Stimulated activated CD4-positive, alpha-beta T cell treated with anti-CD3 and anti-CD28 coated beads, Interleukin-4, amount 100 ng/mL, for 24 hours (primary cell): Measurements from ENCODE around the gene SPG7.

ENCODE experiments used
- DNase-seq: peaks from one replicate; pipeline ENCODE4 v3.0.0-alpha.2; 2020

Gene SPG7

DNA sequence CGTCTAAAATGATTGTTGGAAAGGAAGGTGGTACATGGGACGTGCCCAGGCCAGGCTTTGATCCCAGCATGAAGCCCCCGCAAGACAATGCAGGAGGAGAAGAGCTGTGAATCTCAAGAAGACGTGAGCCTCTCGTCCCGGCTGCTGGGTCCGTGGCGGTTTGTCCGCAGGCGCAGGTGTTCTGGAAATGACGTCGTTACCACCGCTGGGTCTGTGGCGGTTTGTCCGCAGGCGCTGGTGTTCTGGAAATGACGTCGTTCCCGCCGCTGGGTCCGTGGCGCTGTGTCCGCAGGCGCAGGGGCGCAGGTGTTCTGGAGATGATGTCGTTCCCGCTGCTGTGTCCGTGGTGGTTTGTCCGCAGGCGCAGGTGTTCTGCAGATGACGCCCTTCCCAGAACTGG is 14.1 kb downstream of the SPG7 start:
- no peak for DNase-seq

DNA sequence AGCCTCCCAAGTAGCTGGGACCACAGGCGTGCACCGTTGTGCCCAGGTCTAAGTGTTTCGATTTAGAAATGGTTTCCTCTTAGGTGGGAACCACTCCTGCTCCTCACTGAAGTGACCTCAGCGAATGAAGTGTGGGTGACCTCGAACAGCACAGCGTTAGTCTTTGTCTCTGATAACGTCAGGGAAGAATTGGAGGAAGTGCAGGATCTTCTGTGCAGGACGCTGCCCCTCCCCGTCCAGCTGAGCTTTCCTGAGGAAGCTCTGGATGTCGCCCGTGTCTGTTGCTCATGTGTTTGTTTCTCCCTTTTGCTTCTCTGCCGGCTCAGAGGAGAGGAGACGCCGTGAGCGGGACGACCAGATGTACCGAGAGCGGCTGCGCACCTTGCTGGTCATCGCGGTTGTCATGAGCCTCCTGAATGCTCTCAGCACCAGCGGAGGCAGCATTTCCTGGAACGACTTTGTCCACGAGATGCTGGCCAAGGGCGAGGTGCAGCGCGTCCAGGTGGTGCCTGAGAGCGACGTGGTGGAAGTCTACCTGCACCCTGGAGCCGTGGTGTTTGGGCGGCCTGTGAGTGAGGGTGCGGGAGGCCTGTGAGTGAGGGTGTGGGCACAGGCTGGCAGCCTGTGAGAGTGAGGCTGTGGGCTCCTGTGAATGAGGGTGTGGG is 15.6 kb downstream of the SPG7 start:
- DNase-seq = no peak

DNA sequence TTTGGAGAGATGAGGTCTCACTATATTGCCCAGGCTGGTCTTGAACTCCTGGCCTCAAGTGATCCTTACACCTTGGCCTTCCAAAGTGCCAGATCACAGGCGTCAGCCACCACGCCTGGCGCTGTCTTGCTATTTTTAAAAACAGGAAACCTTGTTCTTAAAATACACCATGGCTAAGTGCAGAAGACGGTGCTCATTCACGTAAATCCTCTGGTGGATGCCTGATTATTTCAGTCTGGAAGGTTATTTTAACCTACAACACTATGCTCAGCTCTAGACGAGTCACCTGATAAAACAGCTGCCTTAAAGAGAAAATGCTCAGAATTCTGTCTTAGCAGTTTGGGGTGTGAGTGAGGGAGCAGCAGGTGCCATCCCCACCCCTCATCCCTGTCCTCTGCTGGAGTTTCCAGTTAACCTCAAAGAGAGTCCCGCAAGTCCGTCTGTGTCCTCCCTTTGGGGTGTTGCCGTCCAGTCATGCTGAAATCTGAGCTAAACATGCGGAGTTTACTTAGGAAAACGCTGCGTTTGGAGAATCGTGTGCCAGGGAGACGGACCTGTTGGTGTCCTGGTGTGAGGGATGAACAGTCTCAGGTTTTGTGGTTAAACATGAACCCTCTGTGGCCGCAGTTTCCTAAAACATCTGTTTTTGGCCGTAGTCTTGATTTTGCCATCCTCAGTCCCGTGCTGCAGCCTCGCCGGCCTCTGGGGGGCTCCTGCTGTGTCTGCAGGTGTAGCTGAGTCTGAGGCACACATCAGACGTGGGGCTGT is 17.1 kb downstream of the SPG7 start:
- DNase-seq = no peak

DNA sequence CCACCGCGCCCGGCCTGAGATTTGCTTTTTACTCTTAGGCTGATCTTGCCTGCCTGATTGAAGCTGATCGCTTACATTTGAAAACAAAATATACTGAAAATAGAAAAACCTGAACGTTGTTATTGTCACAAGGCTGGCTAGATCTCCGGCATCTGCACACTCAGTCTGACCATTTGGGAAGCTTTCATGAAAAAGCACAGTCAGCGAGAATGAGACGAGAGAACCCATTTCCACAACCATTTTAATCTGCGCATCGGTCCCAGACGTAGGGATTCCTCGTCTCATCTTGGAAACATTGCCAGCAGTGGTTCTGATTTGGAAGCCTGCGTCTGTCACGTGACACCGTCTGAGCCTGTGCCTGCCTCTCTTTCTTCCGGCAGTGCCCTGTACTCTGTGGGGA is 20.9 kb downstream of the SPG7 start:
- DNase-seq = no peak

DNA sequence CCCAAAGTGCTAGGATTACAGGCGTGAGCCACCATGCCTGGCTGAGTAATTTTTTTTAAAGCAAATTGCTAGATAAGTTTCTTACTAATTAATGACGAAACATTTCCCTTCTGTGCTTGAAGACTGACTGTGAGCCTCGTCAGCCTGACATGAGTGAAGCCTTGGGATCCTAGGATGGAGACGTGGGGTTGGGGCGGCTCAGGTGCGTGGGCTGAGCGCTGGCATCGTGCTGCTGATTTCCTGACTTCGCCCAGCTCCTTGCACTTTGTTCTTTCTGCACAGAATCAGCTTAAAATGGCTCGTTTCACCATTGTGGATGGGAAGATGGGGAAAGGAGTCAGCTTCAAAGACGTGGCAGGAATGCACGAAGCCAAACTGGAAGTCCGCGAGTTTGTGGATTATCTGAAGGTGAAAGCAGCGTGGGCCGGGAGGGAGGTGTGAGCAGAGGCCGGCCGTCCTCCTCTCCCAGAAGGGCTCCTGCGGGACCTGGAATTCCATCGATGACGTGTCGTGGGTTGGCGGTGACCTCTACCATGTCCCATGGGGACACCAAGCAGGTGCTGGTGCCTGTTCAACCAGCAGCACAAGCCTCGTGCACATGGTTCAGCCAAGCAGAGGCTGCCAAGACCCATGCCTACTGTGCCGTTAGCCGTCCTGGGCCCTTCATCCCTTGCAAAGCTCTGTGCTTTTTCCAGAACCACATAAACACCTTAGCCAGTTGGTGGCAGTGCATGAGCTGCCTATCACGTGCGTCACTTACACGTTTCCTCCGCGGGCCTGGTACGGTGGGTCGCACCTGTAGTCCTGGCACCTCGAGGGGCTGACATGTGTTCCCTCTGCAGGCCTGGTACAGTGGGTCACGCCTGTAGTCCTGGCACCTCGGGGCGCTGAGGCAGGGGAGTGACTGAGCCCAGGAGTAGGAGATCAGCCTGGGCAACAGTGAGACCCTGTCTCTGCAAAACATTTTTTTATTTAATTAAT is 22.5 kb downstream of the SPG7 start:
- DNase-seq = no peak

DNA sequence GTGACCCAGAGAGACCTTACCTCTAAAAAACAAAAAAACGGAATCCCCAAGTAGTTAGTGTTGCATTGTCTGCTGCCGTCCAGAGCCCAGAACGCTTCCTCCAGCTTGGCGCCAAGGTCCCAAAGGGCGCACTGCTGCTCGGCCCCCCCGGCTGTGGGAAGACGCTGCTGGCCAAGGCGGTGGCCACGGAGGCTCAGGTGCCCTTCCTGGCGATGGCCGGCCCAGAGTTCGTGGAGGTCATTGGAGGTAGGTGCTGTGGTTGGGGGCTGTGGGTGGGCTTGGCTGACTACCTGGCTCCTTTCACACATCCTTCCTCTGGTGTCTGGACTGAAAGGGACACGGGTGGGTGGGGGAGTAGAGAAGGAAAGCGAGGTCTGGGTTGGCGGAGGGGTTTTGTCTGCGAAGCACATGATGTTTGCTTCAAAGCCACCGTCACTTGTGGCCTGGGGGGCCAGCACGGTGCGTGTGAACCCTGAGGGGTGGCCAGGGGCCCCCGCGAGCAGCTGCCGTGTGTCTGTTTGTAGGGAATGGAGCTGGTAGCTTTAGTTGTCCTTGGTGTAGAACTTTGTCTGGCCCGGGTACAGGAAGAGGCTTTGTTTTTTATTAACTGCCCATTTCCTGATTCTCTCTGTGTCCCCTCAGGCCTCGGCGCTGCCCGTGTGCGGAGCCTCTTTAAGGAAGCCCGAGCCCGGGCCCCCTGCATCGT is 23.8 kb downstream of the SPG7 start:
- no peak for DNase-seq

DNA sequence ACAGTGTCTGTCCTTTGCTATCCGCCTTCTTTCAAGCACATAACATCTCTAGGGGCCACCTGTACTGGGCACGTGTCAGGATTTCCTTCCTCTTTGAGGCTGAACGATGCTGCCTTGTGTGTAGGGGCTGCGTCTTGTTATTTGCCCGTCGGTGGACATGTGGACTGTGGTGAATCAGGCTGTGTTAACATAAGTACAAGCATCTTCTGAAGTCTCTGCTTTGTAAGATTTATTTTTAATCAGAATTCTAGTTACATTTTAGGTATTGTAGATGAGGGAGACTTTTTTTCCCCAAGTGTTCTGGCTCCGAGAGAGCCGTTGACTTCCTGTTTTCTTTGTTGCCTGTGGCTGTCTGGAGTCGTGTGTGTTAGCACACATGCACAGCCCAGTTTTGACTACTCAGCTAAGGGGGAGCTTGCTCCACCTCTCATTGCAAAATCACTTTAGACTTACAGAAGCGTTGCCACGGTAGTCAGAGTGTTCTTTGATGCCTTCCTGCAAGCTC is 26.1 kb downstream of the SPG7 start:
- peak; percentile 17 for DNase-seq

DNA sequence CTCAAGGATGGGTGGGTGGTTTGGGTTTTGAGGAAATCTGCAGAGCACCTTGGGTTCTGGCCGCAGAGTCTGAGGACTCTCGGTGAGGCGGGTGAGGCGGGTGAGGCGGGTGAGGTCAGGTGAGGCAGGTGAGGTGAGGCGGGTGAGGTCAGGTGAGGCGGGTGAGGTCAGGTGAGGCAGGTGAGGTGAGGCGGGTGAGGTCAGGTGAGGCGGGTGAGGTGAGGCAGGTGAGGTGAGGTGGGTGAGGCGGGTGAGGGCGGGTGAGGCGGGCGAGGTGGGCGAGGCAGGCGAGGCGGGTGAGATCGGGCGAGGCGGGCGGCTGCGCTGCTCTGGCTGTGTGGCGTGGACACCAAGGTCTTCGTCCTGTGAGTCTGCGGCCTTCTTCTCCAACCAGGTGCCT is 28.2 kb downstream of the SPG7 start:
- no peak for DNase-seq

DNA sequence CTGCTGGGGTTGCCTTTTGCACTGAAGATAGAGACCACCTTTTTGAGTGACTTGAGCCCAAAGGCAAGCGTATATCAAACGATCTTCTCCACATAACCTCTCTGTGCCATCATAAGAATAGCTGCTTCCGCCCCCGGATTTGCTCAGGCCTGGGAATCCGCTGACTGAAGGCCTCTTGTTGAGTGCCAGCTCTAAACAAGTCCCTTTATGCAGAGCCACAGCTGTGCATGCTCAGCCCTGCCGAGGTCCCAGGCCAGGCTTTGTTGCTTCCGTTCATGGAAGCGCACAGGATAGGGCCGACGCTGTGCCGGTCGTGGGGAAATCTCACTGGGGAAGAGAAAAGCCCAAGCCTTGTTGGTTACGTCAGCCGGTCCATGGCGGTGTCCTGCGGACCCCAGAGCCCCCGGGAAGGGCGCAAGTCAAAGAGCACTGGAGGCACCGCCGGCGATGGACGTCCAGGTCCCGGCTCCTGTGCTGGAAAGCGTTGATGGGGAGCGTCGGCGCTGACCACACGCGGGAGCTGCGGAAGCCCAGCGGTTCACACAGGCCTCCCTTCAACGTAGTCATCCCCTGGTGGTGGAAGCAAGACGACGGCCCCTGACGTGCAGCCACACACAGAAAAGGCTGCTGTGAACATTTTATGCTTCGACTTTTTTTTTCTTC is 28.8 kb downstream of the SPG7 start:
- DNase-seq = no peak

DNA sequence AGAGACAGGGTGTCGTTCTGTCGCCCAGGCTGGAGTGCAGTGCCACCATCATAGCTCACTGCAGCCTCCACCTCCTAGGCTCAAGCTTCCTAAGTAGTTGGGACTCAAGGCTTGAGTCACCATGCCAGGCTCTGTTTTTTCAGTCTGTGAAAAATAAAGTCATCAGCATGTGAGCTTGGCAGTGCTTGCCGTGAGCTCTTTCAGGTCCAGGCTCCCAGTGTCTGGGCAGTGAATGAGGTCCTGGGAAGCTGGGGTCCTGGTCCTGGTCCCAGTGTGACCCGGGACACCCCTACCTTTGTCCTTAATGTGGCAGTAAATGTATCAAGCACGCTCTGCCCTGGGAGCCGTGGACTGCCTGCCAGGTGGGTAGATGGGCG is 29.3 kb downstream of the SPG7 start:
- no peak for DNase-seq

DNA sequence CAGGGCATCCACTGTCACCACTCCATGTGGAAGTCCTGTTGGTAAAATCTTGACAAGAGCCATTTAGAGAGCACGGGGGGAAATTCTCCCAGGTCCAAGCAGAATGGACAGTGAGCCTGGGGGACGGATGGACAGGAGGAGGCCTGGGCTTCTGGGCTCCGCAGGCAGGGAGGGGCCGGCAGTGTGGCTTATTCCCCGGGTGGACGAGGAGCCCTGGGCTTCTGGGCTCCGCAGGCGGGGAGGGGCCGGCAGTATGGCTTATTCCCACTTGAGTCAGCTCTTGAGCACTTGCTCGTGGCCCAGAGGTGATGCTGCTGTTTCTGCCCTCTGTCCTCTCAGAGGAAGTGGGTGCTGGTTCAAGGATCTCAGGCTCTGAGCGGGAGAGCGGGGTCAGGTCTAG is 30.1 kb downstream of the SPG7 start:
- DNase-seq = no peak

DNA sequence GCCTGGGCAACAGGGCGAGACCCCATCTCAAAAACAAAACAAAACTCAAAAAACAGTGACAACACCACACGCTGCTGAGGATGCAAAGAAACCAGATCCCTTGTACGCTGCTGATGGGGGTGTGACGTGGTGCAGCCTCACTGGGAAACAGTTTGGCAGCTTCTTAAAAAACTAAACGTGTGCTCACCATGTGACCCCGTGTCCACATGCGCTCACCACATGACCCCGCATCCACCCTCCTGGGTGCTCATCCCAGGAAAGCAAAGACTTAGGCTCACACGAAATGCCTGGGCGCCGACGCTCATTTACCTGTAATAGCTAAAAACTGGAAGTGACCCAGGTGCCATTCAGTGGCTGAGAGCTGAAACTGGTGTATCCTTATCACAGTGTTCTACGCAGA is 32.4 kb downstream of the SPG7 start:
- no peak for DNase-seq

DNA sequence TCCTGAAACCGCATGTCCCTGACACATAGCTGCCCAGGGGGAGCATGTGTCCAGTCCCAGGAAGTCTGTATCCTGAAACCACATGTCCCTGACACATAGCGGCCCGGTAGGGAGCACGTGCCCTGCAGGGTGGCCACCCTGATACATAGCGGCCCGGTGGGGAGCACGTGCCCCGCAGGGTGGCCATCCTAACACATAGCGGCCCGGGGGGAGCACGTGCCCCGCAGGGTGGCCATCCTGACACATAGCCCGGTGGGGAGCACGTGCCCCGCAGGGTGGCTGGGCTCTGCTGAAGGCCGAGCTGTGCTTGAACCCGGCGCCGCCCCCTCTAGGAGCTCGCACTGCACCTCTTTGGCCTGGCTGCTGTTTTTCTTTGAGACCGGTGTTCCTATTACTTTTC is 33.6 kb downstream of the SPG7 start:
- DNase-seq = no peak

DNA sequence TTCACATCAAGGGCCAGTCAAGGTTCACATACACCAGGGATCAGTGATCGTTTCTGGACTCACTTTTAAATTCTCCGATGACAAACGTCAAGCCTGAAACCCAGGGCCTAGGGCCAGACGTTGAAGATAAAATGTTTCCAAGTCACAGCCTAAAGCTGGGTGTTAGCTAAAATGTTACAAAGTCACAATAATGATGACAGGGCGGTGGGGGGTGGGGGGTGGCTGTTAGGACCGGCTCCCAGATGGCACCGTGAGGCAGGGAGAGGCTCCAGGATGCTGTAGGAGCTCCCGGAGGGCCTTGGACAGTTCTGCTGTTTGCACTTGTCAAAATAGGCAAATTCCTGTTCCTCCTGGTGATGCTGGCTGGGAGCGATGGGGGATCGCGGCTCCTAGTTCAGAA is 35.9 kb downstream of the SPG7 start:
- DNase-seq = no peak

DNA sequence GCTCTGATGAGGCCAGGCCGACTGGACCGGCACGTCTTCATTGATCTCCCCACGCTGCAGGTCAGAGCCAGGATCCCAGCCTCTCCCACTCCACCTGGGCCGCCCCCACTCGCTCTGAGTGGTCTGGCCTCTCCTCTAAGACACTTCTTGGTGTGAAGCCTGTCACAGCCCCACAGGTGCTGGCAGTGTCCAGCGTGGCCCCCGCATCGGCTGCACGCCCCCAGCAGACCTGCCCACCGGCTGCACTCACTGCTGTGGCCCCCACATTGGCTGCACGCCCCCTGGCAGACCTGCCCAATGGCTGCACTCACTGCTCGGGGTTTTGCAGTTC is 36.5 kb downstream of the SPG7 start:
- no peak for DNase-seq

DNA sequence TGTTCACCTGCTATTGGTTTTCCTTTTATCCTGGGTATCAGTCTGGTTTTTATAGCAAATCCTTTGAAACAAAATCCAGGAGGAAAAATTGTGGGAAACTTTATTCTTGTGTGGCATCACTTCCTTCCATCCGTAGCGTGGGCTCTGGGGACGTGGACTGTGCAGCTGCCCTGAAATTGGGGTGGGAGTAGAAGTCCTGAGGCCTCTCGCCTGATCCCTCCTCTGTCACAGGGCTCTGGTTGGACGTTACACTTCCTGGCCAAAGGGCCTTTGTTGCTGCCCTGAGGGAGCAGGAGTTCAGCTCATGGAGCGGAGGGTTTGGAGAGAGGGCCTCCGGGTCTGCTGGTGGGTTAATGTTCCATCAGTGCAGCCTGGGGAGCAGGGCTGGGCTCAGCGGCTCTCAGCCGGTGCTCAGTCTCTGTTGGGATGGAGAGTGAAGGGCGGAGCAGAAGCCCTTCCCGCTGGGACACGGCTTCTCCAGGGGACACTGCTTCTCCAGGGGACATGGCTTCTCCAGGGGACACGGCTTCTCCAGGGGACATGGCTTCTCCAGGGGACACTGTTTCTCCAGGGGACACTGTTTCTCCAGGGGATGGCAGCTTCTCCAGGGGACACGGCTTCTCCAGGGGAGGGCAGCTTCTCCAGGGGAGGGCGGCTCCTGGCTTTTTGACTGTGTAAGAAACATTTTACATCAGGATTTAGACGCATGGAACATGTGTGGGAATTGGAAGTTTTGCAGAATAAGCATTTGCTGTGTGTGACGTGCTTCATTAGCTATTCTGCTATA is 37.0 kb downstream of the SPG7 start:
- DNase-seq = no peak

DNA sequence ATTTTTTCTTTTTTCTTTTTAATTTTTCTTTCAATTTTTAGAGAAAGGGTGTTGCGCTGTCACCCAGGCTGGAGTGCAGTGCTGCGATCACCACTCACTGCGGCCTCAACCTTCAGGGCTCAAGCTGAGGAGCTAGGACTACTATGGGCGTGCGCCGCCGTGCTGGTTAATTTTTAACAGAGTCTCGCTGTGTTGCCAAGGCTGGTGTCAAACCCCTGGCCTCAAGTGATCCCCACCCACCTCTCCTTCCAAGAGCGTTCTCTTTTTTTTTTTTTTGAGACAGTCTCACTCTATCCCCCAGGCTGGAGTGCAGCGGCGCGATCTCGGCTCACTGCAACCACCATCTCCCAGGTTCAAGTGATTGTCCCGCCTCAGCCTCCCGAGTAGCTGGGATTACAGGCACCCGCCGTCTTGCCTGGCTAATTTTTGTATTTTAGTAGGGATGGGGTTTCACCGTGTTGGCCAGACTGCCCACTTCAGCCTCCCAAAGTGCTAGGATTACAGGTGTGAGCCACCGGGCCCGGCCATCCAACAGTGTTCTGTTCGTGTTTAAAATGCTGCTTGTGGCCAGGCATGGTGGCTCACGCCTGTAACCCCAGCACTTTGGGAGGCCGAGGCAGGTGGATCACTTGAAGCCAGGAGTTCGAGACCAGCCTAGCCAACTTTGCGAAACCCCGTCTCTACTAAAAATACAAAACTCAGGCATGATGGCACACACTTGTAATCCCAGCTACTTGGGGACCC is 37.8 kb downstream of the SPG7 start:
- DNase-seq = no peak

DNA sequence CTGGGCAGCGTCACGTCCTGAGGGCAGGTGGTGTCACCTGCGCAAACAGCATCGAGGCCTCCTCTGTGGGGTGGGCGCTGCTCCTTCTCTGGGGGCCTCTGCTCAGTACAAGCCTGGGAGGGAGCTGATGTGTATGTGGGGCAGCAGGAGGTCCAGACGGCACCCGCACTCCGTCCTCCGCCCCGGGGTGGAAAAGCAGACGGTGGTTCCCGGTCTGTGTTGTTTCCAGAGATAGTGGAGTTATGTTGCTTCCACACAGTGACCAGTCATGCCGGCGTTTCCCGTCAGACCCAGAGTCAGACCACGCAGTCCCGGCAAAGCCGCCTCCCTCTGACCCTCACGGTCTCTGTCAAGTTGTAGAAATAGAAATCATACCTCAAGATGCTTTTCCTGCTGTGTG is 38.6 kb downstream of the SPG7 start:
- DNase-seq = no peak

DNA sequence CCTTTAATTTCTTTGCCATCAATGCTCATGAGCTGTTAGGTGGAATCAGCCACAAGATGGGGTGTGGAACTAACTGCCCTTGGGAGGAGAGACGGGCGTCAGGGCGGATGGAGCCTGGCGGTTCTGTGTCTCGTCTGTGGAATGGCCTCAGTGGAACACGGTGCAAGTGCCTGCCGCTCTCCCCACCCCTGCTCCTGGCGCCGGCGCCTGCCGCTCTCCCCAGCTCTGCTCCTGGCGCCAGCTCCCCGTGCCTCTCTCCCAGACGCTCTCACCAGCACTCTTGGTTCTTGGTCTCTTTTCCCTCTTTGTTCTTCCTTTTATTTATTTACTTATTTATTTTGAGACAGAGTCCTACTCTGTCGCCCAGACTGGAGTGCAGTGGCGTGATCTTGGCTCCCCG is 39.1 kb downstream of the SPG7 start:
- no peak for DNase-seq

DNA sequence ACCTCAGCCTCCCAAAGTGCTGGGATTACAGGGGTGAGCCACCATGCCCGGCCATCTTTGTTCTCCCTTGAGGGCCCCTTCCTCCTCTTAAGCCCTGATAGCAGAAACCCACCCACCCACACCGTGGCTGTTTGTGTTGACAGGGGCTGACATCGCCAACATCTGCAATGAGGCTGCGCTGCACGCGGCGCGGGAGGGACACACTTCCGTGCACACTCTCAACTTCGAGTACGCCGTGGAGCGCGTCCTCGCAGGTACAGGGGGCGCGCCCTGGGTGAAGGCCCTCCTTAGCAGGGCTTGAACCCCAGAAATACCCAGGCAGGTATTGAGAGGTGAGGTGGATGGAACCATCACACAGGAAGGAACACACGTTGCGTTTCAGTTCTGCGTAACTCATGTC is 39.7 kb downstream of the SPG7 start:
- DNase-seq = no peak
